ENCODE measurements around the gene TOMM20L.

GRCh38 chr14:58415636-58416547 is 20.2 kb downstream of the TOMM20L start:
- TF ChIP-seq, protein P1, sequence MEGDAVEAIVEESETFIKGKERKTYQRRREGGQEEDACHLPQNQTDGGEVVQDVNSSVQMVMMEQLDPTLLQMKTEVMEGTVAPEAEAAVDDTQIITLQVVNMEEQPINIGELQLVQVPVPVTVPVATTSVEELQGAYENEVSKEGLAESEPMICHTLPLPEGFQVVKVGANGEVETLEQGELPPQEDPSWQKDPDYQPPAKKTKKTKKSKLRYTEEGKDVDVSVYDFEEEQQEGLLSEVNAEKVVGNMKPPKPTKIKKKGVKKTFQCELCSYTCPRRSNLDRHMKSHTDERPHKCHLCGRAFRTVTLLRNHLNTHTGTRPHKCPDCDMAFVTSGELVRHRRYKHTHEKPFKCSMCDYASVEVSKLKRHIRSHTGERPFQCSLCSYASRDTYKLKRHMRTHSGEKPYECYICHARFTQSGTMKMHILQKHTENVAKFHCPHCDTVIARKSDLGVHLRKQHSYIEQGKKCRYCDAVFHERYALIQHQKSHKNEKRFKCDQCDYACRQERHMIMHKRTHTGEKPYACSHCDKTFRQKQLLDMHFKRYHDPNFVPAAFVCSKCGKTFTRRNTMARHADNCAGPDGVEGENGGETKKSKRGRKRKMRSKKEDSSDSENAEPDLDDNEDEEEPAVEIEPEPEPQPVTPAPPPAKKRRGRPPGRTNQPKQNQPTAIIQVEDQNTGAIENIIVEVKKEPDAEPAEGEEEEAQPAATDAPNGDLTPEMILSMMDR (conservative IDR thresholded peaks at IDR 0.05): no peak
- no peak for TF ChIP-seq ZFX (IDR thresholded peaks at IDR 0.05)

Measured in C4-2B (cell line).